Inflammatory macrophage (primary cell): ENCODE data around the gene IRAK3.
"Not testable (repeated sequence)": the region's sequence is repeated elsewhere in the genome, so short reads cannot be mapped to it uniquely, and the experiment has no call there.

Experiments used
- DNase-seq, 2 donors: peaks; one replicate each; pipeline ENCODE4 v3.0.0-alpha.2; 2020 to 2022

The IRAK3 gene

DNA sequence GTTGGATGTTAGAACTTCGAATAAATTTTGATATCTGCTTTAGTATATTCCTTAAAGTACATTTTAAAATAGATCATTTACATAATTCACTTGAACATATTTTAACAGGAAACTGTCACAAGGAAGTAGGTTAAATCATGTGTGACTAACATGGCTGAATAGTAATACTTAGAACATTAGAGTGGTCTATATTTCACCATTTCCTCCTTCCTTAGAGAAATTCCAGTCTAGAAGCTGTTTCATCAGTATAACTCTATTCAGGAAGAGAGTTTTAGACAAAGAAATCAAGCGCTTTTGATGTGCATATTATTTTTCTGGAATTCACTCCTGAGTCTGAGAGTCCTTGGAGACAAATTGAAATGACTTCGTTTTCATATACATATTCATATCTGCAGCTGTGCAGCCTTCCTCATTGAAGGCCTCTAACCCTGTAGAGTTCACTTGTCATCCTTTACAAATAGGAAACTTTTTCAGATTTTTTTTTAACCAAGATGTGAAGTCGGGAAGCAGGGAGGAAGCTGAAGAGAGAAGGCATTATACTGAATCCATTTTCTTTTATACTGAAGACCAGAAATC is 28.4 kb downstream of the IRAK3 start:
- DNase-seq = peak; percentile 35 to 78

DNA sequence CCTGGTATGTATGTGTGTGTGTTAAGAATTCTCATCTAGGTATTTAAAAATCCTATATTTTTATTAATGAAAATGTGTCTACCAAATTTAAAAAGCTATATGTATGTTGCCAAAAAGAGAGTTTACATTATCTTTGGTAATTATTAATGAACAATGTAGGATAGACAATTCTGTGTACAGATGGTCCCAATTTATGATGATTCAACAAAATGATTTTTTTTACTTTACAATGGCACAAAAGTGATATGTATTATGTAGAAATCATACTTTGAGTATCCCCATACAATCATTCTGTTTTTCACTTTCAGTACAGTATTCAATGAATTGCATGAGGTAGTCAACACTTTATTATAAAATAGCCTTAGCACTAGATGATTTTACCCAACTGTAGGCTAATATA is 39.4 kb downstream of the IRAK3 start:
- DNase-seq = no peak

DNA sequence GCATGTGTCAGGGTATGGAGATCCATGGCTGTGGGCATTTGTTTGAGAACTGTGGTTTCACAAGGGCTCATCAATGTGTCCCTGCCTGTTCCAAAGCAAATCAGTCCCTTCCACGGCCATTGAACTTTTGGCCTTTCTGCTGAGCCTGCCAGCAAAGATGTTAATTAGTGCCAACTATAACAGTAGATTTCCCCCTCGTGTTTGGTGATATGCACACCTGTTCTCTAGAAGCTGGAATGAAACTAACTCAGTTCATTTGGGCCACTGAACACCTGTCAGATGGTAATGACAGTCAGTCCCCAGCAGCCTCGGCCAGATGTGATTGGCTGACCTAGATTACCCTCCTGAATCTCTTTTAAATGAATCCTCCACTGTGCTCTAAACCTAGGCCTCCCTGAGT is 43.2 kb downstream of the IRAK3 start:
- DNase-seq = no peak

DNA sequence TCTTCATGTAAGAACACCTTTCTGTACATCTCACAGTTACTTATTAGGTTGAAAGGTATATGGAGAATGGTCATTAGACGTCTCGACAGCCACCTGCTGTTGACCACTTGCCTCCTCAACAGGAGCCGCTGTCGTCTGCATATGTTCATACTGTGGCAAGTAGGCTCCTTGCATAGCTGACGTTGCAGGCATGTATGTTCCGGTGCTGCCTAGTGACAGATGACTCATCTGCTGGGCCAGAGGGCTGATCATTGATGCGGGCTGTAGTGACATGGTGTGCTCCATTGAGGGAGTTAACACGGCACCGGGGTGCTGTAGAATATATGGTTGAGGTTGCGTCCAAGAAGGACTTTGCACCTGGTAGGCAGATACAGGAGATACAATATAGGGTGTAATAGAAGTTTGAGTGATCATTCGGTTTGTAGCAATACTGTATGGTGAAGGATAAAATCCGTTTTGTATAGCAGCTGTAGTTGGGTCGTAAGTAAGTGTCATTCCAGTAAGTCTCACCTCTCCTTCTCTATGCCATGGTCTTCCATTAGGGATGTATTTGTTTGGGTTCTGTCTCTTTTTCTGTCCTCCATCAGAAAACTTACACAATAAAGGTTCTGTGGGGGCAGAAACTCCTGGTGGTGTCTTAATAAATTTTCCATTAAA is 45.2 kb downstream of the IRAK3 start:
- peak; percentile 74 to 76 for DNase-seq

DNA sequence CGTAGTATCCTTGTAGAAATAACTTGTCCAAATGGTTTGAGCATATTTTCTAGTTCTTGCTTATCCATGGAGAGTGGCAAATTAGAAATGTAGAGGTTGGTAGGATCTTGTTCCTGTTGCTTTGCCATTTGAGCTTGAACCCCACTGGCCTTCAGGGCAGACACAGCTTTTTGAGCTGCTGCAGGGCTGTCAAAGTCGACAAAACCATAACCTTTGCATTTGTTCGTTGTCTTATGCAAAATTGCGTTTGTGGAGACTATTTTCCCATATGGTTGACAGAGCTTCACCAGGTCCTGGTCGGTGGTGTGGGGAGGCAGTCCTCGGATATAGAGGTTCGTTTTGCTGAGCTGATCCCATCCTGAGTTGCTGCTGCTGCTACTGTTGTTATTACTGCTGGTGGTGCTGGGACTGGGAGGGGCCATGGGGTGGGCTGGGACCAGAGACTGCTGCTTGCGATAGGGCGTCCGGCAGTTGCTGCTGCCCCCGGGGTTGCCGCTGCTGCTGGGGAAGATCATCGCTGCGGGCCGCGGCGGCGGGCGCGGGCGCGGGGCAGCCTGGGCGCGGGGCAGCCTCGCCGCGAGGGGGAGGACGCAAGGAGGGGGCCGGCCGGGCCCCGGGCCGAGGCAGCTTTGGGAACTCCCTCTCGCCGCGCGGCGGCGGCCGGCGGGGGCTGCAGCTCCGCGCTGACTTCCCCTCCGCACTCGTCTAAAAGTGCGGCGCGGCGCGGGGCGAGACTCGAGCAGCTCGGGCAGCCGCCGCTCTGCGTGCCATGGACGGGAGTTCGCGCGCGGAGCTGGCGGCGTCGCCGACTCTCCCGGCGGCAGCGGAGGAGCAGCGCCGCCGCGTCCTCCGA is 46.0 kb downstream of the IRAK3 start:
- DNase-seq = peak; percentile 55 to 75

DNA sequence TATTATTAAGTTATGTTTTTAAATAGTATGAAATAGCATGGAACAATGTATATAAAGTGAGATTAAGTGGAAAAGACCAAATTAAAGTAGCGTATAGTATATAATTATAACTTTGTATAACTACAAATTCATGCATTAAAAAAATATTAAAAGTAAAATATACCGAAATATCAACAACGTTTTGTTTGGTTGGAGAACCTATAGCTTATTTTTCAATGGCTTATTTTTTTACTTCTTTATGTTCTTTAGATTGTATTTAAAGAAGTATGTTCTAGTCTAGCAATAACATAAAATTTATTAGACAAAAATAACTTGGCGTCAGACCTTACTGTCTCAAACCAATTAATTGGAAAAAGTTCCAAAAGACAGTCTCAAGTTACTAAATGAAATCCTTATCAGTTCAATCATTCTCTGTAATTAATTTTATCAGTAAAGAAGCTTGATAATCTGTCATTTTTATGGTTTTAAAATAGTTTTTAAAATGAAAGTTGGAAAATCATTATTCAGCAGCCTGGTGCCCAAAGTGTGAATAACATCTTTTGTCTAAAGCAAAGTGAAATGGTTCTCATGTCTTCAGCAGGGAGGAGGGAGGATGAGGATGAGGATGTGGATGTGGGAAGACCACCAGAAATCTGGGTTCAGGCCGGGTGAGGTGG is 46.7 kb downstream of the IRAK3 start:
- DNase-seq = no peak

DNA sequence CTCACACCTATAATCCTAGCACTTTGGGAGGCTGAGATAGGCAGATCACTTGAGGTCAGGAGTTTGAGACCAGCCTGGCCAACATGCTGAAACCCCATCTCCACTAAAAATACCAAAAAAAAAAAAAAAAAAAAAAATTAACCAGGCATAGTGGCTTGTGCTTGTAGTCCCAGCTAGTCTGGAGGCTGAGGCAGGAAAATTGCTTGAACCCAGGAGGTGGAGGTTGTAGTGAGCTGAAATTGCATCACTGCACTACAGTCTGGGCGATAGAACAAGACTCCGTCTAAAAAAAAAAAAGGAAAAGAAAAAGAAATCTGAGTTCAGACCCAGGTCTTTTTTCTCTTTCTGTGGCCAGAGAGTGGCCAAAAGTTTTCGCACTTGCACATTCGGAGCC is 47.3 kb downstream of the IRAK3 start:
- DNase-seq = not testable (repeated sequence)

DNA sequence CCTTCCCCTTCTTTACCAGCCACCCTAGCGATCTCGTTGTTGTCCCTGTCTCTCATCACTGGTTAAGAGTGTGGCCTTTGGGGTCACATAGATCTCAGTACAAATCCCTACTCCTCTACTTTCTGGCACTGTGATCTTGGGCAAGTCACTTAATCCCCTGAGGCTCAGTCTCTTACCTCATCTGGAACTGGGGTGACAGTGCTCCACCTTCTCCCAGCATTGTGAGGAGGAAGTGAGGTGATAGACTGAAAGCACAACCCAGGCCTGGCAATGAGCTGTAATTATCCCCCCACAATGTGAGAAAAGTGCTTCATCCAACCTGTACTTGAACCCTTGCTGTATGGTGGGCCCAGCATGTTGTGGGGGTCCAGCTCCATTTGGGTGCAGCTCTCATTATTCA is 48.0 kb downstream of the IRAK3 start:
- peak; percentile 33 to 55 for DNase-seq

DNA sequence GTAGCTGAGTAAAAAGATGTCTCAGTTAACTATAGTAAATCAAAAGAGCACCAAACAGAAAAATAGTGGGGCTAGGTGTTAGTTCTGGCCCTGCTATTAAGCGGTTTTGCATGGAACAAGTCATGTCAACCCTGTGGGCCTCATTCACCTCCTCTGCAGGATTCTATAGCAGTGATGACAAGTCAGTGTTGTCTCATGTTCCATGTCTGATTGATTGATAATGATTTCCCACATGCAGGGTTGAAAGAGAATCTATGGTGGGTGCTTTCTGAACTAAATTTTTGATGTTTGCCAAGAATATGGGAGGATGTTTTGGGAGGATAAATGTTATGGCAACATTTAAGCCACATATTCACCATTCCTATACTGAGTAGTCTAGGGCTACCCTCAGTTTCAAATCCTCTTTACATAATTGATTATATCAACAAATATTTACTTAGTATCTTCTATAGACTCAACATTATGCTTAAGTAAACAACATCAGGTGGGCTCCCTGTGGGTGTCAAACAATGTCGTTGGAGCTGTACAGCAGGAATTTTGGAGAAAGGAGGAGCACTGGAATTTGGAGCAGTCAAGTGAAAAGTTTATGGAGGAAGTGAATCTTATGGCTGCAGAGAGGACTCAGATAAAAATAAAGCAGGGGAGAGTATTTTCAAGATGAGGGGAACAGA is 48.6 kb downstream of the IRAK3 start:
- DNase-seq = no peak

DNA sequence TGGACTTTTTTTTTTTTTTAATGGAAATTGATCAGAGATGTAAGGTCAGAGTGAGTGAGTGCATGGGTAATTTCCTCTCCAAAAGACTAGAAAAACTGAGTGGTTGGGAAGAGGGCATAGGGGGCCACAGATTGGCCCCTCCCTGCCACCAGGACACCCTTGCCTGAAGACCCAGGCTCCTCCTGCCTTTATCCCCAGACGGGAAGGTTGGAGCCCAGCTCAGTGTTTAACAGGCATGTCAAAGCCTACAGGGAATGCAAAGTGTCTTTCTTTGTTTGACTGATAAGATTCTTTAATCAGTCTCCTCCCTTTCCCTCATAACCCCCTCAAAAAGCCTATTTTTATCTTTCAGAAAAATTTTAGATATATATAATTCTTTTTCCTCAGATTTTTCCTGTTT is 50.3 kb downstream of the IRAK3 start:
- no peak for DNase-seq

DNA sequence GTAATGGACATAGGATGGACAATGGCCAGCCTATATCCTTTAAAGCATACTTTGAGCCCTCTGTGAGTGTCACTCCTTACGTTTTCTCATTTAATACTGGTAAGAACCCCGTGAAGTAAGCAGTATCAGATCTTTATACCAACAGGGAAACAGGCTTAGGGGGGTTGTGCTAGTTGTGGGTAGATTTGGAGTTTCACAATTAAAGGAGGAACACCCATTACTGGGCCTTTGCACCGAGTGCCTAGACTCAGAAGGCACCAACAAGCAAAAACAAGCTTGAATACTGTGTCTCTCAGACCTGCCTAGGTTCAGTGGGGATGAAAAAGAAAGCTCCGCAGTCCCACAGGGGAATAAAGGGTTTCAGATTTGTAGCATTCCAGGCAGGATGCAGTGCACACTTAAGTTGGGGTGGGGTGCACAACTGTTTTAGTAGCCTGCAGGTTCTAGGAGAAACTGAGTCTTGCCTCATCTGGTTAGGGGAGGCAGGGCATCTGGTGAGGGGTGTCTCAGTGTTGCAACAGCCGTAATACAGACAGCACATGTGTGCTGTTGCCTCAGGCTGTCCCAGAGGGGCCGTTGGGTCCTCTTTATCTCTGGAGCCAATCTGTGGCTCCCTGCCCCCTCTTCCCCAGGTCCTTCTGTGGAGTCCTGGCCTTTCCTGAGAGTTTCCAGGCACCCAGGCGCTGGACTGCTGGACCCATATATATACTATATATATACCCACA is 51.2 kb downstream of the IRAK3 start:
- DNase-seq = peak; percentile 68 to 72

DNA sequence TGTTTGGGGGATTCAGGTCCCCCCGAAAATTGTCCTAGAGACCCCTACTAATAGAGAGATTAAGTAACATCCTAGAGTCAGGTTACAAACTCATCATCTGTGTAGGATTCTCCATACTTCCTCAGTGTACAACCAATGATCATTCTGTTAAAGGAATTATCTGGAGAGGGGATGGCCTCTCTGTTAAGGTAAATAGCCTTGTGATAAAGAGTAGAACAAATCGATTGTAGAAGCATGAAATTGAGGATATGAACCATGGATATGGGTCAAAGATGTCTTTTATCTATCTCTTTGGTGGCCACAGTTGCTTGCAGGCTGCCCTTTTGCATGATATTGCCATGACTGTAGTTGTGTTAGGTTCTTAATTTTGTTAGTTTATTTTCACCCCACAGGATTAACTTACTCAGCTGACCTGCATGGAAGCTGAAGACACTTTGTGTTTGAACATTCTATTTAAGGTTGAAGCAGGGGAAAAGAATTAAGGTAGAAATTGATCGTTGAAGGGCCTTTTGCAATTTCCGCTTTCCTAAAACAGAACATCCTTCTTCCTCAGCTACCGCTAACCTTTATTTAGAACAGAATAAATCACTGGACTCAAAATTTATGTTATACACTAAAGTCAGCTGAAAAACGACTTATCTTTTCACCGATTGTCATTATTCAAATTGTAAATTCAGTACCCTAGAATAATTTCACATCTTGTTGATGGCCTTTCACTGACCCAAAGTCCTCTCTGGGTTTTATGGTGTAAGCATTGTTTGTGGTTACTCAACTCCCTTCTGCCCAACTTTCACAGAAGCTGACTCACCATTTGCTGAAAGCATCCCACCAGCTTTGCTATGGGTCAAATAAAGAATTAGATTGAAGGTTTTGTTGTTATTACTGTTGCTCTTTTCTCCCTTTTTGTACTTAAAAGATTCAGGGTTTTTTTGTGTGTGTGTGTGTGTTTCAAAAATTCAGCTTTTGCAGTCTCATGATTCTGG is 52.3 kb downstream of the IRAK3 start:
- peak; percentile 80 to 87 for DNase-seq

DNA sequence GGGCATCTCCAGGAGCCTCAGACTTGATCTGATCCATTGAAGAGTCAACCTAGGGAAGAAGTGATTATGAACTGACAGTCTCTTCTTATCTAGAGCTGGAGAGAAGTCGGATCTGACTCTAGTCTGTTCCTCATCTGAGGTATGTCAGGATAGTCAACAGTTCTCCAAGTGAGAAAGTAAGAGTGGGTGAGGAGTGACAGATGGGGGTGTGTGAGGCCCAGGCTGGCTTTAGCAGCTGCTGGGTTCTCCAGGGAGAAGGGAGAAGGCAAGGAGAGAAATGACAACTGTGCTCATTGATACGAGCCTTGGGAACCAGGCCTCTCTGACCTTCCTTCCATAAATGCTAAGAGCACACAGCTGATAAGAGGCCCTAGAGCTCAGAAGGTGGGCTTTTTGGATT is 53.3 kb downstream of the IRAK3 start:
- peak; percentile 55 to 65 for DNase-seq

DNA sequence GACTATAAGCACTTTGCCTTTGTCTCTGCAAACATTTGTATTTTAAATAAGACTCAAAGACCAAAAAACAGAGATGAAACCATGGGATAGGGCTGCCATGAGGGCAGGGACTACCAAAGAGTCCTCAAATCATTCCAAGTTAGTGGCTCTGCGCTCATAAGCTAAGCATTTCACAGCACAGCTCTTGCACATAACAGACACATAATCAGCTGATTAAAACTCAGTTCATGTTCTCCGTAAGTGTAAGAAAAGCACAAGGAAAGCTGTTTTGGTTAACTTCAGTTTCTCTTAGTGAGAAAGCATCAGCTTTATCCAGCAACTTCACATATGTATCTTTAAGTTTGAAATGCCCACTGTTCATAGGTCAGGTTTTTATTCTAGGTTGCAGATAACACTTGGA is 54.9 kb downstream of the IRAK3 start:
- DNase-seq = no peak

DNA sequence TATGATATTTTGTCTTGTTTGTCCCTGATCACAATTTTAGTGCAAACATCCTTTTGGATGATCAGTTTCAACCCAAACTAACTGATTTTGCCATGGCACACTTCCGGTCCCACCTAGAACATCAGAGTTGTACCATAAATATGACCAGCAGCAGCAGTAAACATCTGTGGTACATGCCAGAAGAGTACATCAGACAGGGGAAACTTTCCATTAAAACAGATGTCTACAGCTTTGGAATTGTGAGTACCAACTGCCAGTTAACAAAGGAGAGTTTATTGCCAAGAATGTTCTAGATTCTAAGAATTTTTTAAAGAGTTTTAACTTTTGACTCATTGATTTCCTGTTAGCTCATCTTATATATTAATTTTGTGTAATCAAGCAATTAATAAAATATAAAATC is 55.4 kb downstream of the IRAK3 start:
- no peak for DNase-seq

DNA sequence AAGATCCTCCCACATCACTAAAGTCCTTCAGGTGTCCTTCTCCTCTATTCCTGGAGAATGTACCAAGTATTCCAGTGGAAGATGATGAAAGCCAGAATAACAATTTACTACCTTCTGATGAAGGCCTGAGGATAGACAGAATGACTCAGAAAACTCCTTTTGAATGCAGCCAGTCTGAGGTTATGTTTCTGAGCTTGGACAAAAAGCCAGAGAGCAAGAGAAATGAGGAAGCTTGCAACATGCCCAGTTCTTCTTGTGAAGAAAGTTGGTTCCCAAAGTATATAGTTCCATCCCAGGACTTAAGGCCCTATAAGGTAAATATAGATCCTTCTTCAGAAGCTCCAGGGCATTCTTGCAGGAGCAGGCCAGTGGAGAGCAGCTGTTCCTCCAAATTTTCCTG is 58.7 kb downstream of the IRAK3 start:
- DNase-seq = peak; percentile 32 to 39

DNA sequence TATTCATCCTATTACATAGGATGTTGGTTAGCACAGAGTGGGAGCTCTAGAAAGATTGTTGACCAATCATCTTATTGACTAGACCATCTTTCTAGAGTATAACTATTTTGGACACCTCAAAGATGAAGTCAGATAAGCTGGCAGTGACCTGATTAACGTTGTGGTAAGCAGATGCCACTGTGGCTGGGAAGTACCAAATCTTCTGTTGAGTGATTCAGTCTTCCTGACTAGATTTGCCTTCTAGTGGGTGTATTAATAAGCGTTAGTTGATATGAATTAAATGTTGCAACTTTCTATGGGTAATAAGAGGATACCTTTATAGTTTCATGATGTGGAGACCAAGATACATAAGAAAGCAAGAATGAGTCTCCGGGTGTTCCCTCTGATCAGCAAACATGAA is 62.0 kb downstream of the IRAK3 start:
- no peak for DNase-seq

DNA sequence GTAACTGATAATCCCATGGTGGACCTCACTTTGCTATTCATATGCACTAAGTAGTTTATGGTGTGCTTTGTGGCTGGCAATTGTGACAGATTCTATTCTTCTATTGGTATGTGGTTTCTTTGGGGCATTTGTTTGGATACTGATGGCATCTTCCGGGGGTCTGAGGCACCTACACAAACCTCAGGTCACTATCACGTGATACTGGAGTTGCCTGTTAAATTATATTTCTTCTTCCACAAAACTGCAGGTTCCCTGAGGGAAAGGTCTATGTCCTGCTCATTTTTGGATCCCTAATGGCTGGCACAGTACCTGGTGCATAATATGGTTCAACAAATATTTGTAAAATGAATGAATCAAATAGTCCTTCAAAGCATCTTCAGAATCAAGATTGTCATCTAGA is 63.8 kb downstream of the IRAK3 start:
- DNase-seq = no peak

DNA sequence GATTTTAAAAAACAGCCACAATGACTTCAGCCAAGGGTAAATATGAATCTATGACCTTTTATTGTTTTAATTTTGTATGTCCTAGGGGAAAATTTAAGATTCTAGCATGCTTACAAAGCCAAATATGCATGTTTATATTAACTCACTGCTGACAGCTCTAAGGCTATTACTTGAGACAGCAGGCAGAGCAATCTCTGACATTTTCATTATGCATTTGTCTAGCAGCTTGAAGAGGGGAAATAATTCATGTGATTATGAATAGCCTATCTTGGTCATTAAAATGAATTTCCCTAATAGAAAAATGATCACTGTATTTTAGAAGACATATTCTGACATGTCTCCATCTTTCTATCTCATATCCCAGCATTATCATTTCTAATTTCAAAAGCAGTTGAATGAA is 66.7 kb downstream of the IRAK3 start:
- DNase-seq = no peak

DNA sequence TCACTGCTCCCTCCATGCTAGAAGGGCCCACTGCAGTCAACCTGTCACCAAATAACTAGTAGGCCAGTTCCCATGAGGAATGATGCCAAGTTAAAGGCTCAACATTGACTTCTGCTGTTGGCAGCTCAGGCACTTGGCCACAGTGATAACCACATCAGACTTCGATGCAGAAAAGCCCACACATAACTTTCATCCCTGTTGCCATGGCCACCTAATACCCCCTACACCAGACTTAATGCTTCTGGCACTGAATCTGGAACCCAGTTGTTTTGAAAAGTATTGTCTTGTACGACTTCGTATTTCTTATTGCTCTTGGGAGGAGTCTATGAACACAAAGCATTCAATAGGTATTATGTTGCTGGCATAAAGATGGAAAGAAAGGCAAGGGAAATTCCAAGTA is 69.0 kb downstream of the IRAK3 start:
- no peak for DNase-seq

DNA sequence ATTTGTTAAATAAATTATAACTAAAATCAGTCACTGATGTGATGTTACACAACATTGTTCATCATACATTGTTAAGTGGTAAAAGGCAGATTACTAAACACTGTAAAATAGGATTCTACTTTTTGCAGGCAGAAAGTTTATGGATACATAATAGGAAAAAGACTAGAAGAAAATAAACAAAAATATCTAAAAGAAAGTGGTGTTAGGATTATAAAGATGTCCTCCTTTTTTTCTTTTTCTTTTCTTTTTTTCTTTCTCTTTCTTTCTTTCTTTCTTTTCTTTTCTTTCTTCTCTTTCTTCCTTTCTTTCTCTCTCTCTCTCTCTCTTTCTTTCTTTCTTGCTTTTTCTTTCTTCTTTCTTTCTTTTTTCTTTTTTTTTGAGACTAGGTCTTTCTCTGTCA is 73.7 kb downstream of the IRAK3 start:
- no peak for DNase-seq
